Activated T-cell treated with anti-CD3 and anti-CD28 coated beads, Interleukin-2, amount 50 U/mL, for 48 hours (primary cell): ENCODE measurements around the gene MEF2A.
"Not testable (repeated sequence)": the region's sequence is repeated elsewhere in the genome, so short reads cannot be mapped to it uniquely, and the experiment has no call there.

Experiments used
- DNase-seq, 2 experiments: peaks; one replicate each; pipeline ENCODE4 v3.0.0-alpha.2; 2020

Gene MEF2A

GRCh38 chr15:99565299-99566156 is at the start of gene MEF2A:
TSS of gene MEF2A (plus strand) at chr15:99565984. CDS start at chr15:99633120, 67,136 bp downstream.
- peak; percentile 90 to 93 for DNase-seq

- no peak for DNase-seq
These were observed 47.6 kb upstream of the MEF2A start for GRCh38 chr15:99518191-99518590.

- not testable (repeated sequence) for DNase-seq
These were observed 46.4 kb upstream of the MEF2A start for GRCh38 chr15:99519366-99519765.

GRCh38 chr15:99522288-99522687 is 43.5 kb upstream of the MEF2A start:
- DNase-seq = no peak

- no peak for DNase-seq
These were observed 39.6 kb upstream of the MEF2A start for GRCh38 chr15:99526176-99526575.

- no peak for DNase-seq
These were observed 39.1 kb upstream of the MEF2A start for GRCh38 chr15:99526671-99527070.

GRCh38 chr15:99536422-99537040 is 29.3 kb upstream of the MEF2A start:
- DNase-seq = no peak

- no peak for DNase-seq
These were observed 28.4 kb upstream of the MEF2A start for GRCh38 chr15:99537344-99537743.

- no peak for DNase-seq
These were observed 27.5 kb upstream of the MEF2A start for GRCh38 chr15:99538261-99538660.

- DNase-seq = no peak
These were observed 23.0 kb upstream of the MEF2A start for GRCh38 chr15:99542828-99543227.

GRCh38 chr15:99545605-99546004 is 20.2 kb upstream of the MEF2A start:
- DNase-seq = no peak

- DNase-seq = no peak
These were observed 19.2 kb upstream of the MEF2A start for GRCh38 chr15:99546441-99547100.

- no peak for DNase-seq
These were observed 18.3 kb upstream of the MEF2A start for GRCh38 chr15:99547517-99547916.

- DNase-seq = peak; percentile 39 to 55
These were observed 15.7 kb upstream of the MEF2A start for GRCh38 chr15:99550077-99550476.

GRCh38 chr15:99552111-99552510 is 13.7 kb upstream of the MEF2A start:
- DNase-seq = no peak

- no peak for DNase-seq
These were observed 10.8 kb upstream of the MEF2A start for GRCh38 chr15:99554880-99555488.

- DNase-seq = no peak
These were observed 9.8 kb upstream of the MEF2A start for GRCh38 chr15:99556011-99556410.

- no peak for DNase-seq
These were observed 9.2 kb upstream of the MEF2A start for GRCh38 chr15:99556578-99556977.

GRCh38 chr15:99558084-99558483 is 7.7 kb upstream of the MEF2A start:
- DNase-seq = no peak

- no peak for DNase-seq
These were observed 7.2 kb upstream of the MEF2A start for GRCh38 chr15:99558571-99558970.

GRCh38 chr15:99561476-99562230 is 4.1 kb upstream of the MEF2A start:
- DNase-seq = no peak

GRCh38 chr15:99562238-99562637 is 3.5 kb upstream of the MEF2A start:
- DNase-seq = no peak
